IPS DF 6.9 (cell line): ENCODE data around the gene ATP8A1.
A peak's percentile ranks its signal among the peaks of the same experiment; 100 is the strongest.
"Not testable (repeated sequence)": the region's sequence is repeated elsewhere in the genome, so short reads cannot be mapped to it uniquely, and the experiment has no call there.

Experiments
- DNase-seq: peaks from one replicate; pipeline ENCODE4 v3.0.0-alpha.2; 2013; ENCODE audit warnings: low read depth, low spot score
- H3K27ac ChIP-seq: one replicate; pipeline ENCODE4 v1.5.1; 2013; ENCODE audit warnings: low read length, control low read depth
- H3K27me3 ChIP-seq: 2 replicates; pipeline ENCODE4 v1.6.1; 2013; ENCODE audit warnings: mild to moderate bottlenecking, low read length; ENCODE audit not compliant: control insufficient read depth, insufficient read depth
- H3K36me3 ChIP-seq: 2 replicates; pipeline ENCODE4 v1.6.1; 2013; ENCODE audit warnings: low read length; ENCODE audit not compliant: control insufficient read depth, insufficient read depth
- H3K4me1 ChIP-seq: 2 replicates; pipeline ENCODE4 v1.6.1; 2013; ENCODE audit warnings: low read length; ENCODE audit not compliant: control insufficient read depth, insufficient read depth
- H3K4me3 ChIP-seq: 2 replicates; pipeline ENCODE4 v1.5.1; 2013; ENCODE audit warnings: mild to moderate bottlenecking, low read length
- H3K9me3 ChIP-seq: 2 replicates; pipeline ENCODE4 v1.6.1; 2013; ENCODE audit warnings: low read length, inconsistent platforms; ENCODE audit not compliant: control insufficient read depth, insufficient read depth
- WGBS: extraction: QIAGEN DNeasy Blood & Tissue Kit; methylation state at CpG from one replicate; pipeline ENCODE4 v1.1.7; 2013; ENCODE audit warnings: mixed read lengths, missing lambda C conversion rate; ENCODE audit not compliant: insufficient read length, insufficient coverage; 5-methylcytosine and 5-hydroxymethylcytosine counted together

Gene ATP8A1

DNA sequence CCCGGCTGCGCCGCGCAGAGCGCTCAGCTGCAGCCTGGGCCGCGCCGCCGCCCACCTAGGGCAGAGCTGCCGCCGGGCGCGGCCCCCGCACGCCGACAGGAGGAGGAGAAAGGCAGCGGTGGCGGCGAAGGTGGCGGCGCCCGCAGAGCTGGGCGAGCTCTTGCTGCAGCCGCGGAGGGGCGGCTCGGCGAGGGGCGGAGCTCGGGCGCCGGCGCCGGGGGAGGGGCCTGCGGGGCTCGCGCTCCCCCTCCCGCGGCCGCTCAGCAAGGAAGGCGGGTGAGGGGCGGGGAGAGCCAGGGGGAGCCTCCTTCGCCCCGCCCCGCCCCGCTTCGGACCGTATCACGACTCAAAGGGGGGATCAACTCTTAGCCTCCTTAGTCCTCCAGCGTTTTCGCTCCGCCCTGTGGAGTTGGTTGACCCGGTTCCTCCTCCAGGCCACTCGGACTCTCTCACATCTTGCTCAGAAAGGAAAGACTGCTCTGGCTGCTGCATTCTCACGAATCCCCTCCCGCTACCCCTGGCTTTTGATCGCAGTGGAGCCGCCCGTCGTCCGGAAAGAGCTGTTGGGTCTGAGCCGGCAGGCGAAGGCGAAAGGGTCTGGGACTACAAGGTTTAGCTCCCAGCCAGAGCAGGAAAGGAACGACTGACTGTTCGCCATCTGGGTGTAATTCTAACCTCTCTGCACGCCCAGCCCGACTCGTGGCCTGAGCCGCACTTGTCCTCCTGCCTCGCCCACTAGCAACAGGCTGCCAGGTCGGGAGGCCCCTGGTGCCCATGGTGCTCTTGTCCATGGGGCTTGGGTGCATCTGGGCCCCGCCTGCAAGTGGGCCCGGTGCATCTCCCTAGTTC lies at the start of gene ATP8A1:
Gene ATP8A1, minus strand, starts transcription at position 162 of the 849 bp plus-strand sequence. CDS start 232 bp downstream, outside the sequence.
- Histone ChIP-seq H3K4me1 (no peaks in the 10 kb centered on the region), H3K27ac (no peak within 1 kb of the TSS), H3K4me3 (peak within 1 kb of the TSS; percentile 87), H3K9me3 (no peaks in the 10 kb centered on the region), H3K27me3 (no peaks in the 10 kb centered on the region), H3K36me3 (no peaks in the 10 kb centered on the region)
- no CpG with 5 or more reads among the region's 74 CpGs for WGBS
- peak; percentile 83 for DNase-seq

DNA sequence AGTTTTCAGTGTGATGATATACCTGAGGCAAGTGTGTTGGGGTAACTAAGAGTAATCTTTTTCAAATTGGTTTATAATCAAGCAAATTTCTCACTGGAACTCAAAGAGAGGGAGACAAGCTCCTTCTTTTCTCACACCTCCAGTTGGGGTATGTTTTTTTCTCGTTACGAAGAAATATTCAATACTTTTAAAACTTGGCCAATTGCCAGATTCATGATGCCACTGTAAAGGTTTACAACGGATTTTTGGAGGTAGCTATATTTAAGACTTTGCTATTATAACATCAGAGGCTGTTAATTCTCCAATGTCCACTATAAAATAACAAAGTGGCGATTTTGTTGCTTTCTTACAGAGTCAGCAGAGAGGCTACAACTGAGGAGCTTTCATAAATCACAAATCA lies 49.2 kb upstream of the ATP8A1 start:
- Histone ChIP-seq H3K4me1 (no peaks in the 10 kb centered on the region), H3K9me3 (no peaks in the 10 kb centered on the region), H3K36me3 (no peaks in the 10 kb centered on the region), H3K27me3 (no peaks in the 10 kb centered on the region), H3K4me3 (no peak overlapping the region), H3K27ac (no peak overlapping the region)
- no CpG with 5 or more reads among the region's 4 CpGs for WGBS
- DNase-seq: no peak

DNA sequence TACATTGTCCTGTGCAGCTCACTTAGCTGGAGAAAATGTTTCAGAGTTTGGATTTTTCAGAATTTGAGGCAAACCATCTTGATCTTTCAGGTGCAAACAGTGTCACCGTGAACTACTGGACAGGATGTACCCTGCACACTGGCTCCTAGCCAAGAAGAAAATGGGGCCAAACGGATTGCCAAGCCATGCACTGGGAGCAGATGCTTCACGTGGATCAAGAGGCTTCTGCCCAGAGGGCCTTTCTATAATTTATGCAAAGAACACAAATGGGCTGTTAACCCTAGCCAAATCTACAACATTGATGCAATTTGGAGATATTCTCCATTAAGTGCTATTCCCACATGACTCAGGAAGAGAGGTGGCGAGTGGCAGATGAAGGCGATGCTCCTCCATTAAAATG lies 46.9 kb upstream of the ATP8A1 start:
- Histone ChIP-seq H3K9me3 (no peaks in the 10 kb centered on the region), H3K36me3 (no peaks in the 10 kb centered on the region), H3K4me3 (no peak overlapping the region), H3K4me1 (no peaks in the 10 kb centered on the region), H3K27me3 (no peaks in the 10 kb centered on the region), H3K27ac (no peak overlapping the region)
- WGBS: no CpG with 5 or more reads among the region's 5 CpGs
- DNase-seq: no peak

DNA sequence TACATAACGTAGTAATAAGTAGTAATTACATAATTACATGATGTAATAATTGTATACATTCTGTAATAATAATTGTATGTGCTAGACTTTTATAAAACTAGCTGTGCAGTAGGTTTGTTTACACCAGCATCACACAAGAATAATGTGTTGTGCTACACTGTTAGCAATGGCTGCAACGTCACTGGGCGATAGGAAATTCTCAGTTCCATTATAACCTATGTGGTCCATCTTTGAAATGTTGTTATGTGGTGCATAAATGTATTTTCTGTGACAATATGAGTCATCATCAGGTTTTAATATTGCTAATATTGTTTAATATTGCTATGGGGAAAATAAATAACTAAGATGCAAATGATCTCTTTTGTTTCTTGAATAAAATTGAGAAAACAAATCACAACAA lies 46.0 kb upstream of the ATP8A1 start:
- Histone ChIP-seq H3K4me1 (no peaks in the 10 kb centered on the region), H3K36me3 (no peaks in the 10 kb centered on the region), H3K4me3 (no peak overlapping the region), H3K27me3 (no peaks in the 10 kb centered on the region), H3K27ac (no peak overlapping the region), H3K9me3 (no peaks in the 10 kb centered on the region)
- no CpG with 5 or more reads among the region's 3 CpGs for WGBS
- DNase-seq: no peak

DNA sequence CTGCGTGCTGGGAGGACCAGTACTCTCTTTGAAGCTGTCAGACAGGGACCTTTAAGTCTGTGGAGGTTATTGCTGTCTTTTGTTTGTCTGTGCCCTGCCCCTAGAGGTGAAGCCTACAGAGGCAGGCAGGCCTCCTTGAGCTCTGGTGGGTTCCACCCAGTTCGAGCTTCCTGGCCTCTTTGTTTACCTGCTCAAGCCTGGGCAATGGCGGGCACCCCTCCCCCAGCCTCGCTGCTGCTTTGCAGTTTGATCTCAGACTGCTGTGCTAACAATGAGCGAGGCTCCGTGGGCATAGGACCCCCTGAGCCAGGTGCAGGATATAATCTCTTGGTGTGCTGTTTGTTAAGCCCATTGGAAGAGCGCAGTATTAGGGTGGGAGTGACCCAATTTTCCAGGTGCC lies 44.9 kb upstream of the ATP8A1 start:
- not testable (repeated sequence) for H3K9me3 ChIP-seq, H3K27me3 ChIP-seq, H3K4me3 ChIP-seq, H3K27ac ChIP-seq, H3K4me1 ChIP-seq, DNase-seq, H3K36me3 ChIP-seq
- no CpG with 5 or more reads among the region's 7 CpGs for WGBS

DNA sequence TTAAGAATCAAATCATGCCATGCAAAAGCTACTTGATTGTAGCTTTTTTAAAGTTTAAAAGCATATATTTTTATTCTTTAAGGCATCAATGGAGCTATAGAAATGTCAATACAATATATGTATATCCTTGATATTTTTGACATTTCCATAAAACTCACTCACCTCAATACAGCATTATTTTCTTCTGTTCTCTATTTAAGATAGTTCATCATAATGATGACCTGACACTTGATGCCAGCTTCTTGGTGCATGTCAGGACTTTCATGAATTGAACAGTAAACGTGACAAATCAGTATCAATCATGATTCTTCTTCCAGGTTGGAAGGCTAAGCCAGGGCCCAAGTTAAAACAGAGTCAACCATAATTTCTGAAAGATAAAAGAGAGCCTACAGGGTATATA lies 33.6 kb upstream of the ATP8A1 start:
- no peaks in the 10 kb centered on the region for H3K9me3 ChIP-seq
- WGBS: no CpG with 5 or more reads among the region's 1 CpG
- H3K4me1 ChIP-seq: no peaks in the 10 kb centered on the region
- H3K27me3 ChIP-seq: no peaks in the 10 kb centered on the region
- no peak for DNase-seq
- no peak overlapping the region for H3K4me3 ChIP-seq
- H3K36me3 ChIP-seq: no peaks in the 10 kb centered on the region
- H3K27ac ChIP-seq: no peak overlapping the region

DNA sequence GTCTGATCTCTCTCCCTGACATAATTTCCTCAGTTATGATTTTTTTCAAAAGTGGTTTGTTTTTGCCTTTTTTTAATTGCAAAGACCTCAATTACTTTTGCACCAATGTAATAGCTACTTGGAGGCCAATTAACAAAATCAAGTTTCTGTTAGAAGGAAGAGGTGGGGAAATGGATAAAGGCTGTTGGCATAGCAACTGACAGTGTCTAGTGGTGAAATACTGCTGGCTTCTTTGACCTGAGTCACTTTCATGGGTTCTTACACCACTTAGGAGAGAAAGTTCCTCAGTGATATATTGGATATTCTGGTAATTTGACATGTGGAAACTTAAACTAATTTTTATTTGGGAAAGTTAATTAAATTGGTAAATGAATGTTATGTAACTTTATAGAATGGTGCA lies 26.5 kb upstream of the ATP8A1 start:
- H3K4me1 ChIP-seq: no peaks in the 10 kb centered on the region
- no peaks in the 10 kb centered on the region for H3K27me3 ChIP-seq
- H3K9me3 ChIP-seq: no peaks in the 10 kb centered on the region
- DNase-seq: no peak
- no peak overlapping the region for H3K4me3 ChIP-seq
- no peak overlapping the region for H3K27ac ChIP-seq
- no peaks in the 10 kb centered on the region for H3K36me3 ChIP-seq

DNA sequence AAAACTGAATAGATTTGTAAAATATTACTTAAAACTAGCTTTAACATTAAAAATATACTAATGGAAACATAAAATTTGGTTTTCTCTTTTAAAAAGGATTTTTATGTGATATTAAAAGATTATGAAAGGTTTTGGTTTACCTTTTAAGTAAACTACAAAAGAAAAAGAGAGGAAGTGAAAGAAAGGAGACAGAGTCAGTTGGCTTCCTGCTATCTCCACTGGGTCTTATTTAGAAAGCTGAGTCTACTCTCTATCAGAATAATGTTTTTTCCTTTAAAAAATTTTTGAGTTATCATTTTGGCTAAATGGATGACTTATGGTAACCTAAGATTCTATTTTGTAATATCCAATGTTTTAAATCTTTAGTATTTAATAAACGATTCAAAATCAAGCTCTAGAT lies 21.6 kb upstream of the ATP8A1 start:
- H3K4me3 ChIP-seq: no peak overlapping the region
- H3K36me3 ChIP-seq: no peaks in the 10 kb centered on the region
- H3K27ac ChIP-seq: no peak overlapping the region
- no peaks in the 10 kb centered on the region for H3K27me3 ChIP-seq
- no CpG with 5 or more reads among the region's 1 CpG for WGBS
- no peaks in the 10 kb centered on the region for H3K4me1 ChIP-seq
- no peaks in the 10 kb centered on the region for H3K9me3 ChIP-seq
- DNase-seq: no peak

DNA sequence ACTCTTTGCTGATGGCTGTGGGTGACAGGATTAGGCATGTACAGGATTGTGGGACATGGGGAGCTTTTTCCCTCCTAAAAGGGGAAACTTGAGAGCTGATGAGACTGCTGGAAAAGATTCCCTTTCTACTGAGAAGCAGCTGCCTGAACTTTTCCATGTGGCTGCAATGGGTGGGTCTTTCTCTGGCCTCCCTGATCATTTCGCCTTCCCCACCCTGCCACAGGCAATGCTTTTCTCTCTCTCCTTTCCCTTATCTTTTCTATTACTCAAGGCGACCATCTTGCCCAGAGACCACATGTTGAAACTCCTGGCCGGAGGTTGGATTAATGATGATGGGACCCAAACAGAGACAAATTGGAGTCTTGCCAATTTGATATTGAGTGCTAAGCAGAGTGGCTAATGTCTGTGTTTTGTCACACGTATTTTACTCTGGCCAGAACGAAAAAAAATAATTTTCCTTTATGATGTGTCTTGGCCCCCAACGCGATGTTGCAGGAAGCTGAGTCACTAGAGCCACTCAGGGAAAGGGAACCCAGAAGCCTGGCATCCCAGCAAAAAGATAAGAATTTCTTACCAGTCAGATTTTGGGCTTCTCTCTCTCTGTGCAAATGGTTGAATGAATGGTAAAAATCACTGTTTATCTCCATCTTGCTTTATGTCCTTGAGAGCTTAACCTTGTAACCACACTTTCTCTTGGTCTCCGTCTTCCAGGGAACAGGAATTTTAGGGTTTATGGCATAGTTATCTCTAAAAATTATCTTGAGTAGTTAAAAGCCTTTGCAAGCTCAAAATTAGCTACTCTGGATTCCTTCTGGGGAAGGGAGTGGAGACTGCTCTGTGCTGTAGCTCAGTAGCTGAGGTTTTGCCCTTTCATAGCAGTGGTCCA lies 19.4 kb upstream of the ATP8A1 start:
- DNase-seq: no peak
- H3K4me1 ChIP-seq: no peaks in the 10 kb centered on the region

DNA sequence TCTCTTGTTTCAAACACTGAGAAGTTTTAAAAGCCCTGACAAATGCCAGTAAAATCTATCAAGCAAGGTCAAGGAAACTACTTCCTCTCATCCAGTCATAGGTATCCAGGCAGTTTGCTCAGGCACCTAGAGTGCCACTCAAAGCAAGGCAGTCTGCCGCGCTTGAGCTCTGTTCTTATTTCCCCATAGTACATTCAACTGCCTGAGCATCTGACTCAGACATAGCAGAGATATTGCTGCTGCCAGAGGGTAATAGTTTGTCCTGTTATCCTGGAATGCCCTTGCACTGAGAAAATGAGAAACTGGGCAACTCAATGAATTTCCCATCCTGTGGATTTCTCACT lies 16.1 kb upstream of the ATP8A1 start:
- Histone ChIP-seq H3K36me3 (no peaks in the 10 kb centered on the region), H3K9me3 (no peaks in the 10 kb centered on the region), H3K27ac (no peak overlapping the region), H3K27me3 (no peaks in the 10 kb centered on the region), H3K4me1 (no peaks in the 10 kb centered on the region), H3K4me3 (no peak overlapping the region)
- no CpG with 5 or more reads among the region's 2 CpGs for WGBS
- no peak for DNase-seq

More for the DNA sequence above, 19.4 kb upstream of the ATP8A1 start:
- Histone ChIP-seq H3K27me3 (no peaks in the 10 kb centered on the region), H3K4me3 (no peak overlapping the region), H3K9me3 (no peaks in the 10 kb centered on the region), H3K36me3 (no peaks in the 10 kb centered on the region), H3K27ac (no peak overlapping the region)
- no CpG with 5 or more reads among the region's 8 CpGs for WGBS
